ENCODE results near the gene PTPRT. TPM values are rescaled to one million over a fixed set of nuclear protein-coding genes. Genes with fewer than 3 reads are reported as not detected.

PTPRT gene
- total RNA-seq, 1 experiment from 2014 or later: 0.13 TPM

DNA sequence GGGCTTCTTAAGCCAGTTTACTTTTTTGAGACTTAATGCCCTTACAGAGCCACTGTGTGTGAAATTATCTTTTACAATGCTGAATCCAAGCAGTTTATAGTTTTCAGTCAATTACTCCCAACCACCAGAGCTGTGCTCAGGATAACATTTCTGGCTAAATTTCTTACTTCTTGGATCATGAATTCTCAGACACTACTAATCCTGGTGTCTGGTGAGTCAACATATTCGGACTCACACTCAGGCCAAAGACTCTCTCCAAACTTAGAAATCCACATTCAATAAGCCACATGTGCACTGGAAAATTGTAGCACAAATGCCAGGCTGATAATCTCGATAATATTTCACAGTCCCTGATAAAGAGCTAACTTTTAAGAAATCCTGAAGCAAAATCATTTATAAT lies 49.0 kb downstream of the PTPRT start:
- Histone ChIP-seq H3T11ph (ENCODE audit: low read length) (no peak overlapping the region), H3K18ac (ENCODE audit: insufficient read length, low read depth, low read length) (no peak overlapping the region), H3K14ac (ENCODE audit: insufficient read depth, low read length) (no peak overlapping the region), H4K8ac (replicated peaks; ENCODE audit: insufficient read length, low read depth, low read length) (no peak overlapping the region), H3K27me3 (ENCODE audit: insufficient read depth, low read length) (no peaks in the 10 kb centered on the region), H3K79me1 (ENCODE audit: insufficient read depth, low read depth, low read length, poor library complexity, severe bottlenecking) (no peaks in the 10 kb centered on the region), H2BK15ac (ENCODE audit: low read depth, low read length) (no peak overlapping the region), H2BK12ac (ENCODE audit: insufficient read length, low read depth, low read length) (no peak overlapping the region), H4K20me1 (ENCODE audit: control insufficient read depth, insufficient read depth, insufficient read length) (no peaks in the 10 kb centered on the region), H2BK5ac (ENCODE audit: insufficient read length, low read length) (no peak overlapping the region), H3K9me3 (ENCODE audit: control insufficient read depth, low read depth, low read length) (peaks cover 6% of the 10 kb centered on the region), H3K4ac (ENCODE audit: low read depth, low read length) (no peak overlapping the region), H3K4me2 (ENCODE audit: insufficient read depth, insufficient read length, low read length) (no peak overlapping the region), H2AK5ac (ENCODE audit: insufficient read length, low read length) (no peak overlapping the region), H3K27ac (ENCODE audit: insufficient read length, low read depth, low read length) (no peak overlapping the region), H2BK20ac (ENCODE audit: low read depth, low read length, poor library complexity, severe bottlenecking) (no peak overlapping the region), H3K23me2 (ENCODE audit: insufficient read length, low read depth, low read length, poor library complexity, severe bottlenecking) (no peaks in the 10 kb centered on the region), H4K91ac (ENCODE audit: insufficient read length, low read depth, low read length) (no peak overlapping the region), H3K9ac (ENCODE audit: extremely low read depth, insufficient read length, low read length) (no peak overlapping the region), H2AFZ (ENCODE audit: low read length) (no peak overlapping the region), H3K4me1 (ENCODE audit: insufficient read depth, low read length) (no peaks in the 10 kb centered on the region), H3K23ac (ENCODE audit: insufficient read length, low read depth, low read length) (no peak overlapping the region), H2BK120ac (ENCODE audit: low read depth, low read length, poor library complexity, severe bottlenecking) (no peak overlapping the region), H3K56ac (ENCODE audit: insufficient read length, low read depth, low read length) (no peak overlapping the region), H4K5ac (ENCODE audit: insufficient read length, low read depth, low read length) (no peak overlapping the region), H3K79me2 (ENCODE audit: insufficient read depth, low read length) (0 out of 2 replicates have a peak, but pooled peaks cover 2% of the 10 kb centered on the region)
- no peak overlapping the region for H3K27ac Mint-ChIP-seq
- H3K4me1 Mint-ChIP-seq: no peaks in the 10 kb centered on the region
- TF ChIP-seq, protein P1, sequence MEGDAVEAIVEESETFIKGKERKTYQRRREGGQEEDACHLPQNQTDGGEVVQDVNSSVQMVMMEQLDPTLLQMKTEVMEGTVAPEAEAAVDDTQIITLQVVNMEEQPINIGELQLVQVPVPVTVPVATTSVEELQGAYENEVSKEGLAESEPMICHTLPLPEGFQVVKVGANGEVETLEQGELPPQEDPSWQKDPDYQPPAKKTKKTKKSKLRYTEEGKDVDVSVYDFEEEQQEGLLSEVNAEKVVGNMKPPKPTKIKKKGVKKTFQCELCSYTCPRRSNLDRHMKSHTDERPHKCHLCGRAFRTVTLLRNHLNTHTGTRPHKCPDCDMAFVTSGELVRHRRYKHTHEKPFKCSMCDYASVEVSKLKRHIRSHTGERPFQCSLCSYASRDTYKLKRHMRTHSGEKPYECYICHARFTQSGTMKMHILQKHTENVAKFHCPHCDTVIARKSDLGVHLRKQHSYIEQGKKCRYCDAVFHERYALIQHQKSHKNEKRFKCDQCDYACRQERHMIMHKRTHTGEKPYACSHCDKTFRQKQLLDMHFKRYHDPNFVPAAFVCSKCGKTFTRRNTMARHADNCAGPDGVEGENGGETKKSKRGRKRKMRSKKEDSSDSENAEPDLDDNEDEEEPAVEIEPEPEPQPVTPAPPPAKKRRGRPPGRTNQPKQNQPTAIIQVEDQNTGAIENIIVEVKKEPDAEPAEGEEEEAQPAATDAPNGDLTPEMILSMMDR (conservative IDR thresholded peaks at IDR 0.05): no peak
- no peaks in the 10 kb centered on the region for H3K36me3 Mint-ChIP-seq (ENCODE audit: insufficient read depth in 1 of 3, low read depth in 3 of 3)
- no peak overlapping the region for H3K4me3 Mint-ChIP-seq
- H3K27me3 Mint-ChIP-seq (ENCODE audit: low read depth): peaks cover 10% of the 10 kb centered on the region; the same call in 1 of the 2 replicates
- WGBS (ENCODE audit: extremely low coverage, insufficient read length, low lambda C conversion rate): no CpG with 5 or more reads among the region's 2 CpGs
- DNase-seq: no peak
- no peaks in the 10 kb centered on the region for H3K9me3 Mint-ChIP-seq
